NCI-H446 treated with DMSO at 0.1 percent for 48 hours (cell line): ENCODE measurements around the gene ZCCHC24.

Source experiments
- DNase-seq: peaks from one replicate; lab custom pipeline; 2025; lab: John Stamatoyannopoulos, UW

The ZCCHC24 gene

DNA sequence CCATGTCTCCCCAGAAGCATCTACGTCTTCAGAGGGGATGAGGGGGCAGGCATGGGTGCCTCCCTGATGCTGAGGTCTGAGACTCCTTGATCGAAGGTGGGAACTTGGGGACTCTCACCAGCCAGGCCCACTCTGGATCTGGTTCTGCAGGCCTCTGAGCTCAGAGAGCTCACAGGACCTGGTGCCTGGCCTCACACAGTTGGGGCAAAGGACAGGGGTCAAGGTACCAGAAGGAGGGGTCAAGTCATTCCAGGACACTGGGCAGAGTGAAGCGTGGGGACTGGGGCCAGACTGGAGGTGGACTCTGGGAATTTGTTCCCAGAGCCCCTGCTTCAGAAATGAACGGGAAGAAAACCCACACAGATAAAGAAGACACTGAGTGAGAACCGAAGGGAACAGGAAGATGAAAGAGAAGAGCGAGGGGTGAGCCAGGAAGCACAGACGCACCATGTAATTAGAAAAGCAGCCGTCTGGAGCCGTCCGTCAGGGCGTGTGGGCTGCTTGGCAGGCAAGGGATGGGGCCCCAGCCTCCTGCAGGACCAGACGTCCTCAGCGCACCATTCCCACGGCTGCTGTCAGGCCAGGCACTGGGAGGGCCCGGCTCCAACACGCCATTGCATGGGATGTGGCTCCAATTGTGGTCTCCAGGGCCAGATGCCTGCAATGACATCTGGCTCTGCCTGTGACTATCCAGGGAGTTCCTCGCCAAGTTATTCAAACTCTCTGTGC is 47.7 kb downstream of the ZCCHC24 start:
- DNase-seq = peak; percentile 12

DNA sequence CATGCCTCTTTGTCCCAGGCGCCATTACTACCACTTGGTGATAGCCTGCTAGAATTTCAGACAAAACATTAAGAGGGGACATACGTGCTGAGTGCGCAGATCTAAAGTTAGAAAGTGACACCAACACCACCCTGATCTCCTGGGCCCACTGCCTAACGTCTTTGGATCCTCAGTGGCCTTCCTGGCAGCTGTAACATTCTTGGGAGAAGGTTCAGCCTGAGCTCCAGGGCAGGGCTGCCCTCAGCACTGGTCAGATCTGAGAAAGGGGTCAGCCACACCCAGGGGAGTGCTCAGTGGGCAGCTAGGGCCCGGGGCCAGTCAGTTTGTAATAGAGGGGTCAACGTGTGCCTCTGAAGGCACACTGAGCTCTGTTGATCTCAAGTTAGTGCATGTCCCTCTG is 48.4 kb downstream of the ZCCHC24 start:
- DNase-seq = no peak

DNA sequence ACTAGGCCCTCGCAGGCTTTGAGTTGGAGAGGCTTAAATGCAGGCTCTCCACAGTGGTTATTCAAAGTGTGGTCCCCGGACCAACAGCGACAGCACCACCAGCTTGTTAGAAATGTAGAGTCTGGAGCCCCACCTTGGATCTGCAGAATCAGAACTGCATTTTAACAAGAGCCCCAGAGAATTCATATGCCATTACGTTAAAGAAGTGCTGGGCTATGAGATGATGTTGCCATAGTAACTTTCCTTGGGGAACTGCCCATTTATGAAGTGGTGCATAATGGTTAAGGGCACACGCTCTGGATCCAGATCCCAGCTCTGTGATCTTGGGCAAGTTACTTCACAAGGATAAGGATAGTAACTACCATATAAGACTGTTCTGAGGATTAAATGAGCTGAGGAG is 48.9 kb downstream of the ZCCHC24 start:
- DNase-seq = no peak

DNA sequence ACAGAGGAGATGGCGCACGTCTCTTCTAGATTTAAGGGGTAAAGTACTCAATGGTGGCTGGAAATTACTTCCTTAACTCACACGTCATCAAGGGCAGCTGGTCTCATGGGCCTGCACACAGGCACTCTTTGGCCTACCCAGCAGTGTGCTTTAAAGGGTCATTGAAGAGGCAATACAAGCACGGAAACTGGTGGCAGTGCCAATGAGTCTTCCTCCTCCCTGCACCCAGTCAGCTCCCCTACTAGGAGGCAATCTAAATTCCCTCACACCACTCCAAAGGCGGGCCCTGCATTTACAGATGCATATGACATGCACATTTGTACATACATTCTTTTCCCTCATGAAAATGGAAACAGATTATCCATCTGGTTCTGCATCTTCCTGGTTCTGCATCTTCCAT is 50.8 kb downstream of the ZCCHC24 start:
- DNase-seq = no peak

DNA sequence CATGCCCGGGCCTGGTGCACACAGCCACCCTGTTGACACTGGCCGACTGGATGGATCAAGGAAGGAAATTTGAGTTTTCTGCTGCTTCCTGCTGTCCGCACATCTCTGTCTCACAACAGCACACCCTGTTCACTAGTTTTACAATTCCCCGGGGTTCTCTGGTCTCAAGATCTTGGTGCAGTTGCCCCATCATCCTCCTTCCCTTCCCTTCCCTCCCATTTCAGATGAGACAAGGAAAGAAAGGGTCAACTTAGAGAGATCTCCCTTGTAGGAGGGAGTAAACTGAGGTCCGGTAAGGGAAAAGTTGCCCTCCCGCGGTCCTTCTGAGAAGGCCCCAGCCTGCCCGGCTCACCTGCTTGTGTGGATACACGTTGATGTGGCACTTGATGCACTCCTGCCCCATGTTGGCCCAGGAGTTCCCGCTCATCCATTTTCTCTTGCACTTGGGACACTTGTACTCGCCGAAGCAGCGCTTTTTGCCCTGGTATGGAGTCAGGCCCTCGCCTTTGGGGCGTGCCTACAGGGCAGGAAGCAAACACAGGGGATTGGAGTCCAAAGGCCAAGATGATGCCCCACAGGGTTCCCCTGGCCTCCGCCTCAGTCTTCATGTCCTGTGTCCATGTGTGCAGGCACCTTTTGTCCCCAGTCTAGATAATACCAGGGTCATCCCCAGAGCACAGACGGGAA is 51.4 kb downstream of the ZCCHC24 start:
- DNase-seq = no peak

DNA sequence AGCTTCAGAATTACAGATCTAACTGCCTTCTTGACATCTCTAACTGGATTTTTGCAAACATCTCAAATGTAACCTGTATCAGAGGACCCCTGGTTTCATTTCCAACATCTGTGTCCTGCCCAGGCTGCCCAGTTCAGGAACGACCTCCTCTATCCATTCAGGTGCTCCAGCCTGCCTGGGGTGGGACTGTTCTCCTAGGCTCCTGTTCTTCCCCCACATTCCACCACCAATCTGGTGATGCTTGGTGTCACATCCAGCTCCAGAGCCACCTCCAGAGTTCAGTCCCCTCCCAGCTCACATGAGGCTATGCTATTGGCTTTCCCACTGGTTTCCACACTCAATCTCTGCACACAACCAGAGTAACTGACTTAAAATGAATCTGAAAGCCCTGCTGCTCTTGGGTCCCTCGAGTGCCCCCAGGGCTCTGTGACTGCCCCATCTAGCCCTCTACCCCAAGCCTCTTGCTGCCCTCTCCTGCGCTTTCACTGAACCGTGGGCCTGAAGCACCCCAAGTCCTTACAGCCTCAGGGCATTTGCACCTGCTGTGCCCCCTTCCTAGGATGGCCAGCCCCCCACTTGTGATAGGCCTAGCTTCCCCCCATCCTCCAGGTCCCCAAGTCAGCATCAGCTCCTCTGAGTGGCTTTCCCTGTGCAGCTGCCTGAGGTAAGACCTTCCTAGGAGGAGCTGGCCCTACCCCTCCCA is 52.1 kb downstream of the ZCCHC24 start:
- DNase-seq = no peak

DNA sequence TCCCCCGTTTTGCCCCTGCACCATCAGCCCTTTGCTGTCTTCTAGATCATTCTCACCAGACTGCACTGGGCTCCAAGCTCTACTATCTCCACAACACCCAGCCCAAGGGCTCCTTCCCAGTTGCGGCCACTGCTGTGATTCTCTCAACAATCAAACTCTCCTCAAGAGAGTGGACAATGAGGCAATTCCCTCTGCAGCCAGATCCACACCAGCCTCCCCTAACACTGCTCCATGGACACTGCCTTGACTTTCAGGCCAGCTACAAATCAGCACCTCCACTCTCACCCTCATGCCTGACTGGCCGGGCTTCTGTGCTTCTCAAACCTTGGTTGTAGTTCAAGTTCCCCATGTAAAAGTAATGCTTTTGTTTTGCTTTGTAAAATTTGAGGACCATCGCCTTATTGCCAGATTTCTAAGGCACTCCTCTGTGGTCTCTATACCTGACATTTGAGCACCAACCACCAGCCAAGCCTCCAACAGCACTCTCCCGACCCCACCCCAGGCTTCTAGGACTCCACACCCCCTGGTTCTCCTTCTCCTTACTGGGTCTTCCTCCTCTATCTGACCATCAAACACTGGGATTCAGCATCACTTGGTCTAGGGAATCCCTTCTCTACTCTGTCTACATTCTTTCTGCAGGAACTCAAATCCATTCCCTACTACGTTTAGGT is 52.8 kb downstream of the ZCCHC24 start:
- no peak for DNase-seq

DNA sequence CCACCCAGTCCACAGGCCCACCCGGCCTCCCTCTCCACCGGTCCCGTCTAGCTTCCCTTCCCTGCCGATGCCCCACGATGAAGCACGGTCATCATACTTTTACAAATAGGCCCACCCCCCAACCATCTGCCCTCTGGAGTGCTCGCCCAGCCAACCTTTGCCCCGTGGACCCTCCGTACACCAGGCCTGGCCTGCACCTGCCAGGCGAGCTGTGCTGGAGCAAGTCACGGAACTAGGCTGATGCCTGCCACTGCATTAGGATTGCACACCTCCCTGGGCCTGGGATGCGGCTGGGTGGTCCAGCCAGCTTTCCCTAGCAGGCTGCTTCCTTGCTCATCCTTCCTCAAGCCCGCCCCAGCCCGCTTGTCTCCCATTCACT is 53.4 kb downstream of the ZCCHC24 start:
- DNase-seq = no peak

DNA sequence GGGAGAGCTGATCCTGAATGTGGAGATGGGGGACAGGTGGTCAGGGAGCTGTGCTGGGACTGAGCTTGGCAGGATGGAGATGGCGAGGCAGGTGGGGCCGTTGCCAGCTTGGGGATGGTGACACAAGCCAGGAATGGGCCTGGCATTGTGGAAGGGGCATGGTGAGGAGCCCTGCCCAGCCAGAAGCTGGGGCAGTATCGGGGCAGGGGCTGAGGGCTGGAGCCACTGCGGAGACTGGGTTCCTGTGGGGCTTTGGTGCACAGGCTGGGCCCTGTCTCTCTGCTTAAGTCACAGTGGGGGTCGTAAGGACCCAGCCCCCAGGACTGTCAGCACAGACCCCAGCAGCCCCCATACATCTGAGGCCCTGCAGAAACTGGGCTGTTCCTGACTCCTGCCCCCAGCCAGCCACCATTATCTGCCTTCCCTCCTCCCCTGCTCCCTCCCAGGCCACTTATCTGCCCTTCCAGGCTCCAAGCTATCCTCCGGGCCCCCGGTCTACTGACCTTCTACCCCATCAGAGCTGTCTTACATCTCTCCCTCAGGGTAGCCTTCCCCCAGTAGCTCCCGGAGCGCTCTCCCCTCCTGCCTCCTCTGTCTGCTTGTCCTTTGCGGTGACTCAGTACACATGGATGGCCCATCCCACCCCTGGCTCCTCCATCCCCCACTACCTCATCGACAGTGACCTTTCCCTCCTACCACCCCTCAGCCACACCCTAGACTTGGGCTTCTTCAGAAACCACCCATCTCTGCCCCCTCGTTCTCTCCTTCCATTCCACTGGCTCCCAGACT is 54.0 kb downstream of the ZCCHC24 start:
- DNase-seq = no peak

DNA sequence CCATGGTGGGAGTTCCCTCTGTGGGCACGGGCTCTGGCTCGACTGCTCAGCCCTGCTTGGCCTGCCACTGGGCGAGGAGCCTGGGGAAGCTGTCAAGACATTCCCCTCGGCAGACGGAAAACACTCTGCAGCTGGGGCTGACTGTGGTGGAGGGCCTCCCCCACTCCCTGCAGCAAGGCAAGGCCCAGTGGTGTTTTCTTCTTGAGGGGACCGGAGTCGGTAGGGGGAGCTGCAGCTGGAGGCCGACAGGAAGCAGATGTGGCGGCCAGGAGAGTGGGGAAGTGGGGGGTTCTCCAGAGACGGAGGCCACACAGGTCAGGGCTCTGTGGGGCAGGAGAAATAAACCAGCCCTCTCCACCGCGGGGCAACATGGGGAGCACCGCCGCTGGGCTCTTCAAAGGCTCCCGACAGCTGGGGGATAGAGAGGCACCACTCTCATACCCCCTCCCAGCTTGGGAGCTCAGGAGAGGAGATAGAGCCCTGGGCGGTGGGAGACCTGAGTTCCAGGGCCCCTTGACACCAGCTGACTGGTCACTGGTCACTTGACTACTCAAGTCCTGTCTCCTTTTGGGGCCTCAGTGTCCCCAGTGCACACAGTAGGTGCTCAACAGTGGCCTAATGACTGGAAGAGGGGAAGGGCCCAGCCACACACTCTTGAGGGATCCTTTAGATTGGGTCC is 54.7 kb downstream of the ZCCHC24 start:
- DNase-seq = no peak

DNA sequence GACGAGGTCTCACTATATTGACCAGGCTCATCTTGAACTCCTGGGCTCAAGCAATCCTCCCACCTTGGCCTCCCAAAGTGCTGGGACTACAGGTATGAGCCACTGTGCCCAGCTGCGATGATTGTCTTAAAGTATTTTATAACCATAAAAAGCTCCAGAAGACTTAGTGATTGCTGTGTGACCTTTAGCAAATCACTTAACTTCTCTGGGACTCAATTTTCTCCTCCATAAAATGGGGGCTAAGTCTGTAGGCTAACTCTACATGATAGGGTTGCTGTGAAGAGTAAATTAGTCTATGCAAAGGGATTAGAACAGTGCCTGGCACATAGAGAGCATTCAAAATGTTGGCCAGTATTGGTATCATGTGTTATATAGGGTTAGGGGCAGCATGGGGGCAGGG is 55.4 kb downstream of the ZCCHC24 start:
- DNase-seq = no peak

DNA sequence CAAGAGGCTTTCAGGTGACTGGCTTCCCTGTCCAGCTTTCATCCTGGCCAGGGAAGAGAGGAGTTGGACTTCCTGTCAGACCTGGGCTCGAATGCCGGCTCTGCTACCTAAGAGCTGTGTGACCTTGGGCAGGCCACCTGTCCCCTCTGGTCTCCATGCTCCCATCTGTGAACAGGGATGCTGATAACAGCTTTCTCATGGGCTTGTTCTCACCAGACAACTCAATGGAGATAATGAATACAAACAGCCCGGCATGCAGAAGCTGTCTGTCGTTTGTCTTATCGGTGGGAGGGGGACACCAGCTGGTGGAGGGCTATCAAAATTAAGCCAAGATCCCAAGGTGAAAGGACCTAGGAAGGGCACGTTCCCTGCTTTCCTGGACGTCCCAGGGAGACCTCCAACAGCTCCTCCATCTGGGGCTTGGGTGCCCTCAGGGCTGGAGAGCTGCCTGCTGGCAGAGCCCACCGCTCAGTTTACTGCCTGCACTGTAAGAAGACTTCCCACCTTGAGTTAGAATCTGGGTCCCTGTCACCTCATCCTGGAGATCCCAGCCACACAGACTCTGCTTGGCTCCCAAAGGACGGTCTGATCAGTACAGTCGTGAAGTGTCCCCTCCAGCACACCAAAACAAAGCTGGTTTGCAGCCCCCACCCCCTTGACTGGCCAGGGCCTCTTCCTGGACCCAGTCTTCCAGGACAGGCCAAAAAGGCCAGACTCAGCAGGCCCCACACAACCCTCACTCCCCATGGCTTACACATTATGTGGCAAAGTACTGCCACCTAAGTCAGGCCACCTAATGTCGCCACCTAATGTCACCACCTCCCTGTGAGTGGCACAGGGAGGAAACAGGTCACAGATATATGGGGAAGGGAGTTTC is 57.2 kb downstream of the ZCCHC24 start:
- DNase-seq = no peak

DNA sequence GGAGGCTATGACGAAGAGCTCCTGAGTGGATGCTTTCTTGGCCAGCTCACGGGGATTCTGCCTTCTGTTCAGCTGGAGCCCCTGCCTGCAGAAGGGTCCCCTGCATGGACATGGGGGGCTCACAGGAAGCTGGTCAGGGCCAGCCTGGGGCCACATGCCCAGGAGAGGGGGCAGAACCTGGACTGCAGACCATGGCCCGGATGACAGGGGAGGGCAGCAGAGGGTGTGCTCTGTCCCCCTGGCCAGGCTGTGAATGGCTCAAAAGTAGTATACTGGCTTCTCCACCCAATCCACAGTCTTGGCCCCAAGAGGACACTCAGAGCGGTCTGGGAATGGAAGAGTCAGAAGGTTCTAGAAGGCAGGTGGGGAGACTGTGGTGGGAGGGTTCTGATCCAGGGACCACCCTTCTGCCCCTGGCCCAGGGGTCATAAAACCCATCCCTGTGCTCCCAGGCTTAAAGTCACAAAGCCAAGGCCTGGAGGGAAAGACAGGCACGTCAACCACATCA is 57.9 kb downstream of the ZCCHC24 start:
- DNase-seq = no peak

DNA sequence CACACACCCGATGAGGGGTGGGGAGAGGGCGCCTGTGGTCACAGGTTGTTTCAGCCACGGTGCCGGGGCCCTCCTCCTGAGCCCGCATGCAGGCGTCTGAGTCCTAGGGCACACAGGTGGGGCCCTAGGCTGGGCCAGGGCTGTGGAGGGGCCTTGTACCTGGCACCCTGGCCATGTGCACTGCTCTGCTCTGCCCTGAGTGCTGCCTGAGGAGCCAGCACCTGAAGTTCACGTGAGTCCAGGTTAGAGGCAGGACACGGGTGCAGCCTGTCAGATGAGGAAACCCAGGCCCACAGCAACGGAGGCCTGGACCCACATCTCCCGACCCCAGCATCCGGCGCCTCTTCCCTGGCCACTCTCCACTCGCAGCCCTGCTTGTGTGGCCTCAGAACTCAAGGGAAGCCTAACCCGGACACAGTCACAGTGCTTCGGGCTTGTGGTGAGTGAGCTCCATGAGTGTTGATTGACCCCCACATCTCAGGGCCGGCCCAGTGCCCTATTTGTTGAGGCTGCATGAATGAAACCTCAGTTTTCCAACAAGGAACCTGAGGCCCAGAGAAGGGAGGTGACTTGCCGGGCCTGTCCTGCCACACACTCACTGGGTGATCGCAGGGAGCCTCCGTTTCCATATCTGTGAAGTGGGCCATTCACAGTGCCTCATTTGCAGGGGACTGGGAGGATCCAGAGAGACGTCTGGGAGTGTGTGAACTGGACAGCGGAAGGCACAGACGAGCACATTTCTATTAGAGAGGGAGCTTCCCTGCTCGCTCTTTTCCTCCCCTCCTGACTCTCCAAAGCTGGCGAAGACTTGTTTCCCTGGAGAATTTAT is 58.6 kb downstream of the ZCCHC24 start:
- DNase-seq = no peak

DNA sequence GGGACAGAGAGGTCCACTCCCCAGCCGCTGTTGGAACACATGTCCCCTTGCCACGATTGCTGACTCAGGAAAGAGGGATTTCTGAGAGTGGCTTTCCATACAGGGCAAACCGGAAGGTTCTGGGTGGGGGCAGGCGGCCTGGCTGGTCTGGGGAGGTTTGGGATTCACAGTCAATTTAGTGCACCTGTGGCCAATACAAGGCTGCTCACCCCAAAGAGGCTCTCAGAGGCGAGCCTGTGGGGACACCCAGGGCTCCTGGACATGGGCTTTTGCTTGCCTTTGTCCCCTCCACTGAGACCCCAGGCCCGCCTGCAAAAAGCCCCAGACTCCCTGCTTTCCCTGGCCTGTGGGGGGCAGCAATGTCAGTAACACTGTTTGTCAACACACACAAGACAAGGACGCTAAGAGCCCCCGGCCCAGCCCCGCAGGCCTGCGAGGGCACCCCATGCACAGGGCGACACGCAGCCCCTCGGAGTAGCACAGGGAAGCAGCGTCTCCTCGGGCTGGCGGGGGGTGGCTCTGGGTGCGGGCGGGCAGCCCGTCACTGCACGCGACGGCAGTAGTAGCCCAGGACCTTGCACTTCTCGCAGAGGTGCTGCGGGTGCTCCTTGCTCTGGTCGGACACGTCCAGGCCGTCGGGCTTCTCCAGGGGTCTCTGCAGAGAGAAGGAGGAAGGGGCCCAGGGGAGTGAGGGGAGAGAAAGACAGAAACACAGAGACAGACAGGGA is 59.5 kb downstream of the ZCCHC24 start:
- DNase-seq = no peak

DNA sequence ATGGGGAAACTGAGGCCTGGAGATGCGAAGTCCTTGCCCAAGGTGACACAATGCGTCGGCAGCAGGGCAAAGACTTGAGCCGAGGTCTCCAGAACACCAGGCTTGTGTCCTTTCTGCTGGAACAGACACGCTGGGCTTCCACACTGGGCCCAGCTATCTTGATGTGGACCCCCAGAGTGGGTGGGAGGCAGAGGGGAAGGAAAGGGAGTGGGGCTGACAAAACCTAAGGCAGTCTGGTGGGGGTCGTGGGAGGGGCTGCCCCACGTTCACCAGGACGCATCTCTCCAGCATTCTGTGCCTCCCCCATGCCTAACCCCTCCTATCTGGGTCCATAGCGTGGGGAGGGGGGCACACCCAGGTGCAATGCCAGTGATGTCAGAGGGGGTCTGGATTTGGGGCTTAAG is 60.0 kb downstream of the ZCCHC24 start:
- DNase-seq = no peak

DNA sequence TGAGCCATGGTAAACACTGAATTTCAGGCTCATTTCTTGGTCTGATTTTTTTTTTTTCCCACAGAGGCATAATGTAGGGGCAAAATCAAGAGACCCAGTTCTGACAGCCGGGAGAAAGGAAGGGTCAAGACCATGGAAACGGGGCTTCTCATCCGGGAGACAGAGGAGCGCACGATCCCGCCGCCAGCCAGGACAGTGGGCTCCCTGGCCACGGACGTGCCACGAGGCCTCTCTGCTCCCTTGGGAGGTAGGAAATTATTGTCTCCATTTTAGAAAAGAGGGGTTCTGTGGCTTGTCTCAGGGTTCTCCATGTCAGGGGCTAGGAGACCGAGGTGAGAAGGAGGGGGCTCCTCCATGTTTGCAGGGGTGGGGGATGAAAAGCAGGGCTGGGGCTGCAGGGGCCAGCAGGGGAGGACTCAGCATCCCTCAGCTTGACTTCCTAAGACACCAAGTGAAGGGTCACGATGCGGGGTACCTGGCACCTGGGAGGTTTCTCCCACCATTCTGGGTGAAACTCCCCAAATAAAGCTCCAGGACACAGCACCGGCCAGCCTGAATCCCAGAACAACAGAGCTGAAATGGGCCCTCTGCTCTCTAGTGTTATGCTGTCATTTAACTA is 60.5 kb downstream of the ZCCHC24 start:
- DNase-seq = no peak

DNA sequence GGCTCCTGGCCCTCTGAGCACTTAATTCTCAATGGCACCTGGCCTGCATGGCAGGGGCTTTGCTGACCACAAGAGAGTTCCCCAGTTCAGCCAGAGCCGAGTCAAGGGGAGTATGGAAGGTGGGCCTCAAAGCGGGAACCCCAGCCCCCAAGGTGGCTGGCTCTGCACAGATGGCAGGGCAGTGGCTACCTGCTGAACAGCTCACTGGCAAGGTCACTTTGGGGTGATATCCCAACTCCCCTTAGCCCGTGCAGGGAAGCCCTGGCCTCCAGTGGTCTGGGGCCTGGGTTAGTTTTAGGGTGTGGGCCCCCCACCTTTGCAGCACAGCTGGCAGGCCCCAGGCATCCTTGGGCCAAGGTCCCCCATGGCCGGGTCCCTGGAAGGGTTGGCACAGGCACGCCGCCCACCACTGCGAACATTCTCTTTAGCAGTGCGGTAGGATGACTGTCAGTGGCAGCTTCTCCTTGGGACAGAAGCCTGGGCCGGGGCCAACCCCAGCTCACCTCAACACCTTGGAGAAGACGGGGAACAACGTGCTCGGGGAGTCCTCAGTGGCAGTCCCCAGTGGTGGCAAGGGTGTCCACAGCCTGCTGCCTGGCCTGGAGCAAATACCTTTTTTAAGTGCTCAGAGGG is 61.3 kb downstream of the ZCCHC24 start:
- DNase-seq = no peak
